Measurements from ENCODE around the gene BBOX1.
"Not testable (repeated sequence)": the region's sequence is repeated elsewhere in the genome, so short reads cannot be mapped to it uniquely, and the experiment has no call there.

Gene BBOX1

GRCh38 chr11:27174672-27175210 lies 134.1 kb downstream of the BBOX1 start:
- intact Hi-C loops (cut with micrococcal nuclease) = no loop called here
- Mint-ChIP-seq H3K9me3 (no peaks in the 10 kb centered on the region), H3K27ac (no peak overlapping the region), H3K4me1 (ENCODE audit: low read depth) (no peaks in the 10 kb centered on the region), H3K36me3 (ENCODE audit: low read depth) (no peaks in the 10 kb centered on the region), H3K4me3 (no peak overlapping the region), H3K27me3 (no peaks in the 10 kb centered on the region)

- H3K4me1 Mint-ChIP-seq (ENCODE audit: low read depth); H3K4me3 Mint-ChIP-seq; H3K9me3 Mint-ChIP-seq; intact Hi-C loops (cut with micrococcal nuclease); H3K27ac Mint-ChIP-seq; H3K36me3 Mint-ChIP-seq (ENCODE audit: low read depth); H3K27me3 Mint-ChIP-seq: not testable (repeated sequence)
Measured at GRCh38 chr11:27175562-27175961, 134.9 kb downstream of the BBOX1 start.
